NB4 (cell line): ENCODE results near the gene RGS16.

Experiments used
- CTCF ChIP-seq: IDR thresholded peaks from one replicate; pipeline ENCODE4 v1.5.1; 2012; ENCODE audit warnings: low read depth, low read length
- MAX ChIP-seq: IDR thresholded peaks from 2 replicates; pipeline ENCODE4 v1.6.1; 2011; ENCODE audit warnings: low read depth, low read length
- MYC ChIP-seq: IDR thresholded peaks from 2 replicates; pipeline ENCODE4 v1.6.1; 2011; ENCODE audit warnings: low read depth, low read length
- POLR2A ChIP-seq: IDR thresholded peaks from 2 replicates; pipeline ENCODE4 v1.6.1; 2011; ENCODE audit warnings: mild to moderate bottlenecking; ENCODE audit not compliant: insufficient read length; ENCODE audit errors: extremely low read depth

DNA sequence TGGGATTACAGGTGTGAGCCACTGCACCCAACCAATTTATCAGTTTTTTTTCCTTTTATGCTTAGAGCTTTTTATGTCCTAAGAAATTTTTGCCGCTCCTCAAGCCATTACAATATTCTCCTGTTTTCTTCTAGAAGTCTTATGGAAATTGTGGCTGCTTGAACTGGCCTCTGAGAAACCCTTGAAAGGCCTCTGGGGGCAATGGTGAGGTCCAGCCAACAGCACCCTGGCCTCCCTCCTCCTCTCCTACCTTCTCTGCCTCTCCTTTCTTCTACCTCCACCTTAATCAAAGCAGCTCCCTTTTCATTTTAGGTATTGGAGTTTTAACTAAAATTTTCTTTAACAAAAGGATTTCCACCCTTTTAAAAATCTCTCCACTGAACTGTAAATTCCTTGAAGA, 24.5 kb upstream of the RGS16 start:
- TF ChIP-seq CTCF (no peak), POLR2A (no peak), MAX (no peak), MYC (no peak)
